K562 (cell line): ENCODE measurements around the gene INSIG1. TPM values are rescaled to one million over a fixed set of nuclear protein-coding genes. Genes with fewer than 3 reads are reported as not detected.

Source experiments
- ARHGAP35 ChIP-seq: fragments of 450-650 bp; IDR thresholded peaks from 2 replicates; pipeline ENCODE4 v1.6.1; 2018; ENCODE audit not compliant: partially characterized antibody
- CBX2 ChIP-seq: fragments of 200-600 bp; sonication (generic); IDR thresholded peaks from one replicate; pipeline ENCODE4 v1.6.1; 2012; ENCODE audit warnings: mild to moderate bottlenecking, low read length, inconsistent platforms; ENCODE audit not compliant: insufficient read depth, poor library complexity, severe bottlenecking
- CHD4 ChIP-seq: fragments of 200-600 bp; sonication (generic); IDR thresholded peaks from 3 replicates; pipeline ENCODE4 v1.6.1; 2012; ENCODE audit warnings: low read depth, mild to moderate bottlenecking, mixed read lengths, low read length, inconsistent platforms; ENCODE audit not compliant: insufficient read depth, insufficient replicate concordance, poor library complexity, severe bottlenecking
- DACH1 ChIP-seq: fragments of 450-650 bp; IDR thresholded peaks from 2 replicates; pipeline ENCODE4 v1.6.1; 2018; ENCODE audit not compliant: partially characterized antibody
- DDX20 ChIP-seq: fragments of 450-650 bp; IDR thresholded peaks from 2 replicates; pipeline ENCODE4 v1.6.1; 2016; ENCODE audit warnings: missing genetic modification characterization, low read depth, mild to moderate bottlenecking, missing compliant biosample characterization, moderate library complexity
- ERF ChIP-seq: fragments of 450-650 bp; formaldehyde crosslinking; IDR thresholded peaks from 2 replicates; pipeline ENCODE4 v1.4.0; 2020; ENCODE audit warnings: mild to moderate bottlenecking, mixed read lengths
- GATA2 ChIP-seq: sonication (generic); formaldehyde crosslinking; IDR thresholded peaks from 2 replicates; pipeline ENCODE4 v1.4.0; 2020; ENCODE audit warnings: mild to moderate bottlenecking, missing genetic modification reagents
- GATAD2A ChIP-seq: fragments of 450-650 bp; IDR thresholded peaks from 2 replicates; pipeline ENCODE4 v1.6.1; 2017
- HMG20B ChIP-seq: fragments of 250-450 bp; sonication (Bioruptor Pico); IDR thresholded peaks from 2 replicates; pipeline ENCODE4 v1.5.0; 2021; ENCODE audit warnings: mild to moderate bottlenecking
- KHSRP ChIP-seq: fragments of 450-650 bp; IDR thresholded peaks from 2 replicates; pipeline ENCODE4 v1.6.1; 2017
- LARP7 ChIP-seq: fragments of 450-650 bp; IDR thresholded peaks from 2 replicates; pipeline ENCODE4 v1.6.1; 2016
- MCM3 ChIP-seq: fragments of 450-650 bp; IDR thresholded peaks from 2 replicates; pipeline ENCODE4 v1.6.1; 2016
- NELFE ChIP-seq: IDR thresholded peaks from 2 replicates; pipeline ENCODE4 v1.6.1; 2011; ENCODE audit warnings: mild to moderate bottlenecking; ENCODE audit not compliant: insufficient read depth, insufficient read length
- NEUROD1 ChIP-seq: fragments of 150-350 bp; IDR thresholded peaks from 2 replicates; pipeline ENCODE4 v1.6.1; 2014; ENCODE audit warnings: borderline replicate concordance, low read length, low read depth; ENCODE audit not compliant: partially characterized antibody
- SMC3 ChIP-seq: conservative IDR thresholded peaks from 2 replicates; pipeline ENCODE4 v1.6.1; 2011; ENCODE audit warnings: low read depth, low read length, improper control_type of control experiment; ENCODE audit not compliant: insufficient read depth
- U2AF1 ChIP-seq: fragments of 200-400 bp; formaldehyde crosslinking; optimal IDR thresholded peaks from 2 replicates; pipeline ENCODE3; 2017; ENCODE audit warnings: mild to moderate bottlenecking, low read depth, low read length, moderate library complexity
- ZBTB5 ChIP-seq: fragments of 450-650 bp; IDR thresholded peaks from 2 replicates; pipeline ENCODE4 v1.6.1; 2017; ENCODE audit warnings: antibody characterized with exemption
- ZNF217 ChIP-seq: sonication (generic); formaldehyde crosslinking; IDR thresholded peaks from 2 replicates; pipeline ENCODE4 v1.8.0; 2022; ENCODE audit warnings: mild to moderate bottlenecking, missing genetic modification reagents
- ZNF696 ChIP-seq: fragments of 250-450 bp; sonication (Bioruptor Pico); conservative IDR thresholded peaks from 2 replicates; pipeline ENCODE4 v1.4.0; 2020; ENCODE audit warnings: mild to moderate bottlenecking, moderate library complexity
- polyA plus RNA-seq, 8 experiments: library from polyadenylated mRNA; depleted of rRNA in 4 of 8; stranded (reverse) in 5 of 8; unstranded in 3 of 8; fragments of >200 nt; fragmentation: Nextera tagmentation in 2 of 8; fragmentation: Illumina TruSeq in 1 of 8; extraction: Ambion mirVana in 2 of 8; extraction: Trizol in 1 of 8; gene quantifications; 2 replicates each; pipeline versions ENCODE4 v1.2.1 to v1.2.3, GENCODE V29; 2011 to 2014; ENCODE audit warnings: inconsistent platforms in 1 of 8, missing spikeins in 1 of 8
- total RNA-seq, 7 experiments: library from RNA; depleted of rRNA in 6 of 7; stranded (reverse); fragments of >200 nt in 6 of 7; fragmentation: Illumina TruSeq in 2 of 7; extraction: Trizol in 2 of 7; gene quantifications; 2 replicates each; pipeline versions ENCODE4 v1.2.1 to v1.2.3, GENCODE V29; 2011 to 2021; ENCODE audit warnings: low replicate concordance in 1 of 7
- TF ChIP-seq, protein P1 (sequence below): sonication (generic); formaldehyde crosslinking; IDR thresholded peaks from 2 replicates; pipeline ENCODE4 v1.9.0; 2022; ENCODE audit warnings: mild to moderate bottlenecking, missing genetic modification reagents
- TF ChIP-seq, protein P2 (sequence below): fragments of 250-450 bp; sonication (Bioruptor Pico); IDR thresholded peaks from 2 replicates; pipeline ENCODE4 v1.5.0; 2021
- TF ChIP-seq, protein P3 (sequence below): conservative IDR thresholded peaks from 2 replicates; pipeline ENCODE4 v1.6.1; 2011; ENCODE audit warnings: low read depth, mild to moderate bottlenecking, low read length; ENCODE audit not compliant: control insufficient read depth

INSIG1 gene
- total and polyA plus RNA-seq, 9 of the 15 experiments (the other 6 are each of a cell fraction or from before 2014, with no cell fraction given): 57.1 to 787 (median 238) TPM

DNA sequence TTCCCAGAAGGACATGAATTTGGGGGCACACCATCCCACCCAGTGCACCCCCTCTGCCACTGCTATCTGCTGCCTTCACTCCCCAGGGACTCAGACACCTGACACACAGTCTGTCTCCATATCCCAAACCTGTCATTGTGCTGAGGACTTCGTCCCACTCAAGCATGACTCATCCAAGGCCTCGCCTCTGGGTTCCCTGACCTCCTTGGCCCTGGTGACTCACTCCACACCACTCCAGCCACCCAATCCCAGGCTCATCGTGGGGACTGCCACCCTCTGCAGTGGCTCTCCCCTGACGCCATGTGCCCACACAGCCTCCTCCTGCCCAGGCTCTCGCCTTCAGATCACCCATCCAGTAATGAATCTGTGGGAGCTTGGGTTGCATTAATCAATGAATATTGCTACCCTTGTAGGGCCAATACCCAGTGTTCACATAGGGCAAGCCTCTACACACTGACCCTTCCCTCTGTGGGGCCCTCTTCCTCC lies 6.6 kb upstream of the INSIG1 start (continued):
- TF ChIP-seq, protein P1, sequence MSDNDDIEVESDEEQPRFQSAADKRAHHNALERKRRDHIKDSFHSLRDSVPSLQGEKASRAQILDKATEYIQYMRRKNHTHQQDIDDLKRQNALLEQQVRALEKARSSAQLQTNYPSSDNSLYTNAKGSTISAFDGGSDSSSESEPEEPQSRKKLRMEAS (CRISPR knock-in tag): peak; percentile 56
- TF ChIP-seq KHSRP (no peak), NELFE (no peak), ZNF696 (CRISPR knock-in tag) (no peak), U2AF1 (no peak), ERF (no peak), ZNF217 (no peak), ZBTB5 (no peak), ARHGAP35 (no peak), LARP7 (no peak), CHD4 (no peak), NEUROD1 (peak; percentile 76), DACH1 (no peak), DDX20 (no peak), HMG20B (CRISPR knock-in tag) (no peak), MCM3 (no peak), SMC3 (no peak), CBX2 (no peak), GATAD2A (peak; percentile 91), GATA2 (CRISPR knock-in tag) (no peak)
- TF ChIP-seq, protein P2, sequence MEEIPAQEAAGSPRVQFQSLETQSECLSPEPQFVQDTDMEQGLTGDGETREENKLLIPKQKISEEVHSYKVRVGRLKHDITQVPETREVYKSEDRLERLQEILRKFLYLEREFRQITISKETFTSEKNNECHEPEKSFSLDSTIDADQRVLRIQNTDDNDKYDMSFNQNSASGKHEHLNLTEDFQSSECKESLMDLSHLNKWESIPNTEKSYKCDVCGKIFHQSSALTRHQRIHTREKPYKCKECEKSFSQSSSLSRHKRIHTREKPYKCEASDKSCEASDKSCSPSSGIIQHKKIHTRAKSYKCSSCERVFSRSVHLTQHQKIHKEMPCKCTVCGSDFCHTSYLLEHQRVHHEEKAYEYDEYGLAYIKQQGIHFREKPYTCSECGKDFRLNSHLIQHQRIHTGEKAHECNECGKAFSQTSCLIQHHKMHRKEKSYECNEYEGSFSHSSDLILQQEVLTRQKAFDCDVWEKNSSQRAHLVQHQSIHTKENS (CRISPR knock-in tag): no peak
- TF ChIP-seq, protein P3, sequence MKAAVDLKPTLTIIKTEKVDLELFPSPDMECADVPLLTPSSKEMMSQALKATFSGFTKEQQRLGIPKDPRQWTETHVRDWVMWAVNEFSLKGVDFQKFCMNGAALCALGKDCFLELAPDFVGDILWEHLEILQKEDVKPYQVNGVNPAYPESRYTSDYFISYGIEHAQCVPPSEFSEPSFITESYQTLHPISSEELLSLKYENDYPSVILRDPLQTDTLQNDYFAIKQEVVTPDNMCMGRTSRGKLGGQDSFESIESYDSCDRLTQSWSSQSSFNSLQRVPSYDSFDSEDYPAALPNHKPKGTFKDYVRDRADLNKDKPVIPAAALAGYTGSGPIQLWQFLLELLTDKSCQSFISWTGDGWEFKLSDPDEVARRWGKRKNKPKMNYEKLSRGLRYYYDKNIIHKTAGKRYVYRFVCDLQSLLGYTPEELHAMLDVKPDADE: 0 out of 2 replicates have a peak, but pooled peaks have one; percentile 19
